A549 (cell line): ENCODE results near the gene FOLR1.

Source experiments
- BHLHE40 ChIP-seq: IDR thresholded peaks from 2 replicates; pipeline ENCODE4 v1.6.1; 2012; ENCODE audit warnings: low read depth, low read length, inconsistent platforms
- HOXA7 ChIP-seq: fragments of 250-450 bp; sonication (Bioruptor Pico); IDR thresholded peaks from 2 replicates; pipeline ENCODE4 v1.5.0; 2020; ENCODE audit warnings: mild to moderate bottlenecking, moderate library complexity
- KDM5A ChIP-seq: fragments of 200-600 bp; sonication (generic); IDR thresholded peaks from 2 replicates; pipeline ENCODE4 v1.6.1; 2016; ENCODE audit warnings: antibody characterized with exemption, mild to moderate bottlenecking
- NPAS2 ChIP-seq: fragments of 250-450 bp; sonication (Bioruptor Pico); IDR thresholded peaks from 2 replicates; pipeline ENCODE4 v1.8.0; 2022; ENCODE audit warnings: mild to moderate bottlenecking, moderate library complexity, borderline replicate concordance

DNA sequence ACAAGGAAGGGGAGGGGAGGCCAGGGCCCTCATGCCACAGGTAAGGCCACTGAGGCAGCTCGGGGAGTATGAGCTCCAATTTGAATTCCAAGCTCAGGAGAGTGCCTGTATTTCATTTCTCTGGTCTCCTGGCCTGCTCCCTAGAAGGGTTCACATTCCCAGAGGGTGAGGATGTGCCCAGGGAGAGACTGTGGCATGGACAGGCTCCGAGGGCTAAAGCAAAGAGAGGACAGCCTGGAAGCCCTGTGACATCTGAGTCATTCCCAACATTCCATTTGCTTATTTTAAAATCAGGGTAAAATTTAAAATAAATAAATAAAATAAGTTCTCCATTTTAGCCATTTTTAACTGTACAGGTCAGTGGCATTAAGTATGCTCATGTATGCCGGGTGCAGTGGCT, 18.6 kb upstream of the FOLR1 start:
- no peak for TF ChIP-seq HOXA7 (CRISPR knock-in tag)
- TF ChIP-seq BHLHE40: no peak
- TF ChIP-seq KDM5A: no peak
- no peak for TF ChIP-seq NPAS2 (CRISPR knock-in tag)
